PFSK-1 (cell line): Measurements from ENCODE around the gene LTA4H.

Experiments used
- FOXP2 ChIP-seq: optimal IDR thresholded peaks from 2 replicates; pipeline ENCODE3; 2011; ENCODE audit warnings: borderline replicate concordance, control low read depth, inconsistent platforms; ENCODE audit not compliant: insufficient read depth; ENCODE audit errors: extremely low read length, extremely low read depth
- POLR2AphosphoS5 ChIP-seq: IDR thresholded peaks from 2 replicates; pipeline ENCODE4 v1.6.1; 2012; ENCODE audit warnings: low read depth, mild to moderate bottlenecking, control low read depth, low read length, moderate library complexity

- TF ChIP-seq POLR2AphosphoS5 (no peak), FOXP2 (no peak)
Observed at GRCh38 chr12:96054244-96054610, 18.8 kb upstream of the LTA4H start.
